Activated CD4-positive, alpha-beta T cell treated with anti-CD3 and anti-CD28 coated beads, Interleukin-2, Interleukin-6, amounts not matched to agents 100 ng/mL and 50 ng/mL, durations not matched to agents 16 hours and 8 hours (primary cell): ENCODE measurements around the gene FBXW11.
"Not testable (repeated sequence)": the region's sequence is repeated elsewhere in the genome, so short reads cannot be mapped to it uniquely, and the experiment has no call there.

Experiments
- DNase-seq: peaks from one replicate; pipeline ENCODE4 v3.0.0-alpha.2; 2020

FBXW11 gene

DNA sequence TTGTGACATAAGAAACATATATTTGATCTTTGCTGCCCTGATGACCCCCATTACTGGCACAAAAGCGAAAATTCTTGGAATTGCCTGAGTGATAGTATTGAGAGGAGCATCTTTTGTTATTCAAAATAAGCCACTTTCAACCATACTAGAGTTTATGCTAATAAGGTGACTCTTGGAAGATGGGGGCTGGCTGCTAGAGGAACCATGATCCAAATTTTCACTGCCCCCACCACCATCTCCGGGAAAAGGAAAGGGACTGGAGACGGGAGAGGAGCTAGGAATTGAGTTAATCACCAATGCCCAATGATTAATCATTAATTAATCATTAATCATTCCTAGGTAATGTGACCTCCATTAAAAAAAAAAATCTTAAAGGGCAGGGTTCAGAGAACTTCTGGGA lies 25.6 kb downstream of the FBXW11 start:
- DNase-seq, result no peak

DNA sequence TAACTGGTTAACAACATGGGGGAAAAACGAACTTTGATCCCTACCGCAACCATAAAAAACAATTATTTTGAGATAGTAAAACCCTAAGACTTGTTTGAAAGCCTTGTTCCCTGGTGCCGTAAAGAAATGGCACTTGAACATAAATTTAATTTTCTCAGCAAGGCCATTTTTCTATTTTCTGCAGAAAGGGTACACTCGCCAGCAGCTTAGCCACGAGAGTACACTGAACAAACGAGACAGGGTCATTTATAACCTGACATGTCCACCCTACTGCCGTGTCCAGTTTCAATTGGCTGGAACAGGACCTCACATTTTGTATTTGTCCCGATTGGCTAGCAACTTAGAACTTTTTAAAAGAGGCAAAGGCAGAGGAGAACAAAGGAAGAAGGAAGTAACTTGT lies 26.8 kb downstream of the FBXW11 start:
- DNase-seq, result no peak

DNA sequence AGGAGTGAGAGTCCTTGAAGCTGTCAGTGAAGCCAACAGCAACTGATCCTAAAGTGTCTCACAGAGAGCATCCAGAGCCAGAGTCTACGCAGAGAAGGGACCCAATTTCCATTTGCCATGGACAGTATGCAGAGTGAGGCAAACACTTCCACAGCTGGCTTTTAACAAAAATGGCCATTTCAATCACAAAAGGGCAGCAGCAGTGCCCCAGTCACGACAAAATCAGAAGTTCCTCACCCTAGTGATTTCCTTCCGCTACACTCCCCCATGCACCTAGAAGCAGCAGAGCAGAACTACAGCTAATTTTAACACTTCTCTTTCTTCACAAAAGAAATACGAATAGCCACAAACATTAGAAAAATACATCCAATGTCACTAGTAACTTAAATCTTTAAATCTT lies 27.9 kb downstream of the FBXW11 start:
- no peak for DNase-seq

DNA sequence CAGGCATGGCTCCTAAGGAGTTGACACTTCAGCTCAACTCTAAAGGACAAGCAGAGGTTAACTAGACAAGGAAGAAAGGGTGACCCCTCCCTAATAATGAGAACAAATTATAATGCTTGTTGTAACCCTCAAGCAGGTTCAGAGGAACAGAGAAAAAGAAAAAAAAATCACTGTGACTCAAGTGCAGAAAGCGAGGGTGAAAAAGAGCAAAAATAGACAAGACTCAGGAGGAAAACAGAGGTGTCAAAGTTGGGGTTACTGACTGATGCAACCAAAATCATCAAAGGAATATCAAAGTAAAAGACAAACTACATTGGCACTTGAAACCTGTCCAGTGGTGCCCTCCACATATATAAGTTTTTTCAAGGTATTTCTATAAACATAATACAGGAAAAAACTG lies 28.4 kb downstream of the FBXW11 start:
- DNase-seq, result no peak

DNA sequence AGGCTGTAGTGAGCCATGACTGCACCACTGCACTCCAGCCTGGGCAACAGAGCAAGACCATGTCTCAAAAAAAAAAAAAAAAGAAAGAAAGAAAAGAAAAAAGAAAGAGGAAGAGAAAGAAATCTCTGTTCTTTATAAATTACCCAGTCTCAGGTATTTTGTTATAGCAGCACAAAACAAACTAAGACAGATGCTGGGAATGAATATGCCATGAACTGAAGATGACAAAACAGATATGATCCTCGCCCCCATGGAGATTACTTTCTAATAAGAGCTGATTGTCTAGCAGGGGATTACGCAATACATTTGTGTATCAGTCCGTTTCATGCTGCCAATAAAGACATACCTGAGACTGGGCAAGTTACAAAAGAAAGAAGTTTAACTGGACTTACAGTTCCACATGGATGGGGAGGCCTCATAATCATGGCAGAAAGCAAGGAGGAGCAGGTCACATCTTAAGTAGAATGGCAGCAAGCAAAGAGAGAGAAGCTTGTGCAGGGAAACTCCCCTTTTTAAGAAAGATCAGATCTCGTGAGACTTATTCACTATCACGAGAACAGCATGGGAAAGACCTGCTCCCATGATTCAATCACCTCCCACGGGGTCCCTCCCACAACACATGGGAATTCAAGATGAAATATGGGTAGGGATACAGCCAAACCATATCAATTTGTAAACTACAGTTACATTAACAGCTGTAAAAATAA lies 29.0 kb downstream of the FBXW11 start:
- not testable (repeated sequence) for DNase-seq

DNA sequence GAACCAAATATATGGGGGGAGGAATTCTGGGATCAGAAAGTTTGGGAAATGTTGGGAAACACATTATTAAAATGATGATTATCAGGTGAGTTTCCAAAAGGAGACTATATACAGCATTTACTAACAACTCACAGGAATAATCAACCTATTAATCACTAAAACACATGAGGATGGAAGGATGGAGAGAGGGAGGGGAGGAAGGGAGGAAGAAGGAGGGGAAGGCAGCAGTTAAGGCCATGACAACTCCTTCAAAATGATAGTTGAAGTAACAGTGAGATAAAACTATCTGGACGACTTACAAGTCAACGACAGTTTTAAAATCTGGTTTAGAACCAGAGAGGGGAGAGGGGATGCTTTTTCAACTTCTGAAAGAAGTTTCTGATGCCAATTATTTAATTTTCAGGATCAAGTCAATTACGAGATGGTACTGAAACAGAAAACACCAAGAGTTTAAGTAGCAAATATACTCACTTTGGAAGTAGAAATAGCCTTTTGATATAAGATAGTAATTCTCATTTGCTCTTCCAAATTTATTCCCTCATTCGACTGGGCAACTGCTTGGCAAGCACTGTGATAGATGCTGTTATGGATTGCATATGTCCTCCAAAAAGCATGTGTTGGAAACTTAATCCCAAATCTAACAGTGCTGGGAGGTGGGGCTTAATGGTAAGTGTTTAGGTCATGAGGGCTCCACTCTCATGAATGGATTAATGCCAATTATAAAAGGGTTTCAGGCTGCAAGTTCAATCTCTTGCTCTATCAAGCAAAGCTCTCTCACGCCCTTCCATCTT lies 30.4 kb downstream of the FBXW11 start:
- no peak for DNase-seq

DNA sequence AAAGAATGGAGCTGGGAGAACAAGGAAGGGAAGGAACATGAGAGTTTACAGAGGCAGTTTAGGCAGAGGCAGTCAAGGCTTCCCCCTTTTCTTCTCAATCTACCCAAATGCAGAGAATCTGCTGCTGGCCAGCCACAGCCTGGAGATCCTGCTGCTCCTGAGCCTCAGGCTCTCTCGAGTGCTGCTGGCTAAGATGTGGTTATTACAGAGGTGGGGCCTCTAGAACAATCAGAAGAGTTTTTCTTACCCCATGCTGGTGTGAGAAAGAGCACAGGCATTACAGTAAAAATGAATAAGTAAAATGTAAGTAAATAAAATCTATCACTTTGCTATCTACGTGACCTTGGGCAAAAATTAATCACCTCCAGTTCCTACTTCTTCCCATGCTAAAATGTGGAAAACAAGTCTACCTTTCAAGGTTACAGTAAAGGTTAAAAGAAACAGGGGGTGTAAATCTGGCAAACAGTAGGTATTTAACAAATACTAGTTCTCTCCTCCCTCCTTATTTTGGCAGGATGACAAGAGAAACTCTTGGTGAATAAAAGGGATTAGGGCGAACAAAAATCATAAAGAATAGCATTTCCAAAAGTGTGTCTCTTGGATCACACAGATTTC lies 31.1 kb downstream of the FBXW11 start:
- DNase-seq, result no peak

DNA sequence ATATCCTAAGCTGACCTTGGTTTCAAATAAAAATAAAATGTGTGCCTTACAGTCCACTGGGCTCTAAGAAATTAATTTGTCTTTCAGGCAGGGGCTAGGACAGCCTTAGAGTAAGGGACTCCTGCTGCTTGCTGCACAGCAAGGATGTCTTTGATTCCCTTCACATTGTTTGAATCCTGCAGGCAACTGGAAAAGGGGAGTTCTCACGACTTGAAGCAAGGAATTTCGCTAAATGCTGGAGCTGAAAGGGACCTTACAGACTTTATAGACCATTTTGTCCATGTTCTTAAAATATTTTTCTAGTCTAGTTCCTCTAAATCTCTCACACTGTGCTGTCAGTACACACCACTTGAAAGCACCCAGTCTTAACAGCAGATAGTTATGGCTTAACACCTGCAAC lies 35.6 kb downstream of the FBXW11 start:
- DNase-seq, result no peak

DNA sequence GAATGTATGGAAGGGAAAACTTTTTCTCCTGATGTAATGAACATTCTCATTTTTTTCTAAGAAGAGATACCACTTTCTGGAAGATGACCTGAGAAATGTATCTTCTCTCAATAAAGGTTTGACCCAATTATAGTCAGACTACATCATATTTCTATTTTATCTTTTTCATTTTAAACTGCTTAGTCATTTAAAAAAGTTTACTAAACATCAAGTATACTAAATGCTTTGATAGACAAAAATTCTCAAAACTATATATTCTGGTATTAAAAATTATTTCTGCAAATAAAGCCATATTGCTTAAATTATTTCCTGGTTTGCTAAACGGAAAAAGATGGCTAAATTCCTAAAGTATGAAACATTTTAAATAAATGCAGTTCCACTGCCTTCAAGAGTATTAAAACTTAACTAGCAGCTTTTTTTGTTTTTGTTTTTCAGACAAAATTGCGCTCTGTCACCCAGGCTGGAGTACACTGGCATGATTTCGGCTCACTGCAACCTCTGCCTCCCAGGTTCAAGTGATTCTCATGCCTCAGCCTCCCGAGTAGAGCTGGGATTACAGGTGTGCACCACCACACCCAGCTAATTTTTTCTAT lies 37.1 kb downstream of the FBXW11 start:
- no peak for DNase-seq

DNA sequence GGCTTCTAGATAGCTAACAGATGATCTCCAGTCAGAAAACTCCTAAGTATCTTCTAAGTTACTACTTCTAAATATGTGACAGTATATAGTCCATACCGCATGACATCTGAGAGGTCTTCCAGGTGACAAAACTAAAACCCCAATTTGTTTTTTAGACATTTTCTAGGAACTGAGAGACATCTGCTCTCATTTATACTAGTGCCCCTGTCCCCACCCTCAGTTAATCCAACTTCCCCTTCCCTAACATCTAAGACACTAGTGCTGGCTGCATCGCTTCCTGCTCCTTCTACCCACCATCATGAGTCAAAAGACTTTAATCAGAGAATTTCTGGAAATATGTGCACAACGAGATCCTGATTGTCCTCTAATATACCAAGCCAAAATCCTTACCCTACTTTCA lies 37.9 kb downstream of the FBXW11 start:
- DNase-seq, result no peak

DNA sequence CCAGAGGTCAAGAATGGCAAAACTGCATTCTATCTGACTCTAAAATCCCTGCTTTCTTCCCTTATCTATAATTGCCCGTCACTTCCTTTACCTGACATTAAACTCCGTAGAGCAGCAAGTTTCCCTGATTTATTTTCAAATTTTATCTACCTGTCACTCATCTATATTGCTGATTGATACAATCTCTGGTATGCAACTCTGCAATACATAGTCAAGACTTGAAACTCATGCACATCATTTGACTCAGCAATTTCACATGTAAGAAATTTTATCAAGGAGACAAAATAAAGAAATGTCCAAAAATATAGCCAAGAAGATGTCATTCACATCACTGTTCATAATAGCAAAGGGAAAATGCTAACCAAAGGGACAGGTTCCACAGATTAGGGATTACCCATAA lies 39.5 kb downstream of the FBXW11 start:
- no peak for DNase-seq

DNA sequence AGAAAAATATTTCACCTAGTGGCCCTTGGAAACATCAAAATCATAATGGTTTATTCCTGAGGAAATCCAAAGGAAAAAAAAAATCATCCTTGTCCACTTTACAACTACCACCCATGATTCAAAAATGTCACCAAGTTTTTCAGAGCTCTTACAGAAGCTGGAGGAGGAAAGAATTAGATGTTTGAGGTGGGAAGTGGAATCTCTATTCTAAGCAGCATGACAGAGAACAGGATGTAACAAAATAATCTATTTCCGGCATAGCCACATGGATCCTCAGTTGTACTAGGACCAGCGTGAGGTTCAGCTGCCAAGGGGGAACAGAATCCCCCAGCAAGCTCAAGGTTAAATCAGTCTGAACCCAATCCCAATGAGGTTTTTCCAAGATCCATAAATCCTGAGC lies 40.2 kb downstream of the FBXW11 start:
- DNase-seq, result no peak

DNA sequence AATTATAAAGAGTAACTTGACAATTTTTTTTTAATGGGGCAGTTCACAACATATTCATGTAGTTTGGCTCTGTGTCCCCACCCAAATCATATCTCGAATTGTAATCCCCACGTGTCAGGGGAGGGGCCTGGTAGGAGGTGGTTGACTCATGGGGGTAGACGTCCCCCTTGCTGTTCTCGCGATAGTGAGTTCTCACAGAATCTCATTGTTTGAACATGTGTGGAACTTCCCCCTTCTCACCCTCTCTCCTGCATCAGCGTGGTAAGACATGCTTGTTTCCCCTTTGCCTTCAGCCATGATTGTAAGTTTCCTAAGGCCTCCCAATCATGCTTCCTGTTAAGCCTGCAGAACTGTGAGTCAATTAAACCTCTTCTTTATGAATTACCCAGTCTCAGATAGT lies 40.7 kb downstream of the FBXW11 start:
- peak; percentile 22 for DNase-seq

DNA sequence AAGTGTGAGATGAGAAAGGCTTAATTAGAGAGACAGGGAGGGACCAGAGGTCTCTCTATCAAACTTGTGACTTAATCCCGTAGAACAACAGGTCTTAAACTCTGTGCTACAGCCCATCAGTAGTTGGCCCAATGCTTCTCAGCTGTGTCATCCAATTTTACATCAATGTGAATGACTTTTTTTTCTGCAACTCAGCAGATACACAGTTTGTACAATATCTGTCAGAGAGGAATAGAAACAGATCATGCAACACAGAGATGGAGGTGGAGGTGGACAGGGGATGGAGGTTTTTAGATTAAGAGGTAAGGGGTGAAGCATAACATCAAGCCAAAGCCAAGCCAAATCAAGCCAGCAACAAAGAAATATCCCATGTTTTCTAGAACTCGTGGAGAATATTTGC lies 43.0 kb downstream of the FBXW11 start:
- DNase-seq, result no peak

DNA sequence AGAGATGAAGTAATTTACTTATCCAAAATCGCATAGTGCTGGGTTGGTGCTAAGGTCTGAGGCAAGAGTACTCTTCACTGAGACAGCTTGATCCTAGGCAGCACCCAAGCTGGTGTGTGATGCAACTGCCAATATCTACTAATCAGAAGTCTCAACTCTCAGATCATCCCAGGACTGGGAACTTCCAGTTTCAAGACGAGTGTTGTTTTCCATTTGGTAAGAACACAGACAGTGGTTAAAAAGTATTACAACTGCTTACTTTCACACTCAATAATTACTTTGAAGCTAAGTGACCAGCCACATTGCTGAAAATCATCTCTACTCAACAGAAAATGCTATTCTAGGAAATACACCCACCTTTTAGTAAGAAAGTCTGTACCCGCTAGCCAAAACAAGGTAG lies 45.3 kb downstream of the FBXW11 start:
- peak; percentile 71 for DNase-seq

DNA sequence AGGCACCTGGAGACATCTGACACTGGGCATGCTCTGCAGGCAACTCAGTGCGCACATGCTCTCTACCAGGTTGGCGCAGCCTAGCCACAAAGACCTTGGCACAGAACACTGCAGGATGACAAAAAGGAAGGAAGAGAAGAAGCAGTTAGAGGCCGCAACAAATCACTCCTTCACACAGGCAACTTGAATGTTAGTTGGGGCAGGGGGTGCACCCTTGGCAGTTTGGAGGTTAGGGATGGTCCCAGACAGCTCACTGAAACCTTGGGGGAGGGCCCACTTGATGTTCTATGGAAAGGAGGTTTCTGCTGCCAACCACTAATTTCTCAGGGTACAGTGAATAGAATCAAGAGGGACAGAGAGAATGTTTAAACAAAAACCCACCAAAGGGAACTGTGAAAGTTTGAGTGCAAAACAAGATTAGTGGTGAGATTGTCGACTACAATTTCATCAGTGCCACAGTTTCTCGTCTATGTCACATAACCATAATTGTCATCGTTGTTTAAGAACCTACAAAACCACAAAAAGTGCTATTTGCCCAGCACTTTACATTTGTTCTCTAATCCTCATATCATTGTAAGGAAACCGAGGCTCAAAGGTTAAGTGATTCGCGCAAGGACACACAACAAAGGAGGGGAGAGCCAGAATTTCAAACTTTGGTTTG lies 48.7 kb downstream of the FBXW11 start:
- DNase-seq, result peak; percentile 47

DNA sequence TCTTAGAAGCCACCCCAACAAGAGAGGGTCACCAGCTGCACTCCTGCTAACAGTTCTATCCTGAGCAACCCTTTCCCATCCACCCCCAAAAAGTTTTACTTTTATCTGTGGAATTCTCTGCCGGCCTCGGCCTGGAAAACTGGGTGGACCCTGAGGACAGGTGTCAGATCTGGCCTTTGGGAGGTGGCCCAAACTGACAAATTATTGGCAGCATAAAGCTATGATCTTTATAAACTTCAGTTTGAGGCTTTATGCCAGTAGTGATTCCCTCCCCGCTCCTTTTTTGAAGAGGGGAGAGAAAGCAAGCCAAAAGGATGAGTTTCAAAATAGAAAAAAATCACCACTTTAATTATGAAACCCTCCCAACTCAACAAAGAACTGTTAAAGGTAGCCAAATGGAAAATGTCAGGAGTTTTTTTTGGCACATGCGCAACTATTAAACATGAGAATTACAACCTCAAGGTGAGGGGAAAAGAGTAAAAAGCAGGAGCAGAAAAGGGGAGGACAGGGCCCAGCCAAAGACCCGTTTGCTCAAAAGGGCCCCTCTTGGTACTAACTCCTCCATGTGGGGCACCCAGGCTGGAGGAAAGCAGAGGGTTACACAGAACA lies 49.4 kb downstream of the FBXW11 start:
- no peak for DNase-seq

DNA sequence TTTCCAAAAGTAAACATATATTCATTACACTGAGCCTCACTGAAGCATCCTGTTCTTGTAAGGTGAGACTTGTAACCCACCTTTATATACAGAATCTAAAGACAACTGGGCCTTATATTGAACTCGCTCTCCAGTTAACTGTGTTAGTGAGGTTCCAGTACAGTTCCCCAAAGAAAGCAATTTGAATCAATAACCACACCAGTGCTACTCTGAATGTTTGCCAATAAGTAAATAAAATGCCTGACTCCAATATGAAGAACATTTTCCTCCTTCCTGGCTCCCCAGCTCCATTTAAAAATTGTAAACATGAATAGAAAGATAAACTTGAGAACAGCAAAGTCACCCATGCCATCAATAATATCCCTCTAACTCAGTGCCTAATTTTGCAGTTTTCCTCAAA lies 50.1 kb downstream of the FBXW11 start:
- no peak for DNase-seq

DNA sequence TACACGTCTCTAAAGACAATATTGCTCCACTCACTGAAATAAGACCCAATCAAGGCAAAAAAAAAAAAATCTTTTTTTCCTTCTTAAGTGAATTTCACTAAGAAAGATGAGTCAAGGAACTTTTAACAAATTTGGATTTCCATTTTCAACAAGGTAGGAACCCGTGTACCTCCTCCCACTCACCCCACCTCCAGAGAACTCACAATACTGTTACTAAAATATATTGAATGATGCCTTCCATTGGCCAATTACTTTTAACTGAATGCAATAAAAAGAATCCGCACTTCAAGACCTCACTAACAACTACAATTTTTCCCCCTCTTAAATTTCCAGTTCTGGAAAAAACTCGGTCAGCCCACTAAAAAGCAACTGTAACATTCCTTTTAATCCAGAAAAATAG lies 50.7 kb downstream of the FBXW11 start:
- no peak for DNase-seq

DNA sequence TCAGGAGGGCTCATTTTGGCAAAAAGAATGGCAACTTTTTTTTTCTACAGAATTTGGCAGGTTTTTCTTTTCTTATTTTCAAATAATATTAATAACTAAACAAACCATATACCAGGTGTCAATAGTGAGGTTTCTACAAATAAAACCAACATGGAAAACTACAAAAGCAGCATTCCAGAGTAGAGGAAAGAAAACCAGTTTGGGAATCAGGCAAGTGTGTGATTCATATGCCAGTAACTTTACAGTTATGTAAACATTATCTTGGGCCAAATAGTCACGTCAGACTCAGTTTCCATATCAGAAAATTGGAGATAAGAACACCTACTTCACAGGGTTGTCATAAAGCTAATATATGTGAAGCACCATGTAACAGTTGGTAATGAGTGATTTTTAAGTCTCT lies 51.7 kb downstream of the FBXW11 start:
- DNase-seq, result no peak

DNA sequence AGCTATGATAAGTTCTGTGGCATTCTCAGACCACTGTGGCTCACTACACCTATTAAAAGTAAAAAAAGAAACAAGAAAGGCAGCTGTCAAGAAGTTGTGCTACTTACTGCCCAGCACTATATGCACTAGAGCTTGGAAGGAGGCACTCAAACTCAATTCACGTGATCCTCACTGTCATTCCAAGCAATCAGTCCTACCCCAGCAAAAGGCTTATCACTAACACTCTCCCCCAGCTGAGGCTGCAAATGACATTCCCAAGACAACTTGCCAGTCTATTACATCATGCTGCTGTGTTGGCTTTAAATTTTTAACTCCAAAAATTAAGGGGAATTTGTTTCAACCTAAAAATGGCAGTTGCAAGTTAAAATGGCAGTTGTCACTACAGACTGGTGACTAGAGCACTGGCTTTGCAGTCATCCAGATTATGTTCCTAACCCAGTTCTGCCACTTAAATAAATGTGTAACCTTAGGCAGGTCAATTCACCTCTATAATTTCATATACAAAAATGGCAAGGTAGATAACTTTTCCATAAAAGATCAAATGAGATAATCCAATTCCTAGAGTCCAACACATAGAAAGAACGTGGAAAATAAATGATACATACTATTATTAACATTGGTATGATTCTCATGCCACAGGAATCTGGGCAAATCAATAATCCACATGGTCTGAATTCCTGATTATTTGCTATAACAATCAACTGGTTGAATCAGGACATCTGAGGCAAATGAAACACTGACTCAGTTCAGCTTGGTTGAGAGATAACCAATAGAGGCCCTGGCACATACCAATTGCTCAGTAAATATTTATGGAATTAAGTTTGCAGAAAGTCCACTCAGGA lies 52.4 kb downstream of the FBXW11 start:
- DNase-seq, result no peak

DNA sequence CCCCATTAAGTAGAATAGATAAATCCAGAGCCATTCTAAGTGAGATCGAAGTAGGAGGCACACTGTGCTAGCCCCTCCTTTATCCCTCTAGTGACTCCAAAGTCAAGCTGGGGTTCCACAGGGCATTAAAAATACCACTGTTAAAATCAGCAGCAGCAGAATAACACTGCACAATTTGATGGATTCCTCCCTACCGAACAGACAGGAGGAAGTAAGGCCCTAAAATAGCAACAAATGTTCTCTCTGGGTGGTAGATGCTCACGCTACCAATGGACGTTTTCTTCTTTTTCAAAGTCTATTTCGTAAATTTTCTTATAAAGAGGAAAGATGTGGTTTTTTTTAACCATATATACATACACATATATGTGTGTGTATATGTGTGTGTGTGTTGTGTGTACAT lies 54.4 kb downstream of the FBXW11 start:
- DNase-seq, result no peak
